ENCODE measurements around the gene CCDC167.
A peak's percentile ranks its signal among the peaks of the same experiment; 100 is the strongest.

The CCDC167 gene

GRCh38 chr6:37499433-37500293 lies at the start of gene CCDC167:
Gene CCDC167, minus strand, starts transcription at chr6:37499893. Its CDS starts 30 bp downstream, at chr6:37499863.
- peak; percentile 94 for DNase-seq (ENCODE audit: low spot score)

- DNase-seq (ENCODE audit: low spot score): no peak
Observed at GRCh38 chr6:37549154-37549553, 49.5 kb upstream of the CCDC167 start.

- DNase-seq (ENCODE audit: low spot score): no peak
Observed at GRCh38 chr6:37548067-37548674, 48.5 kb upstream of the CCDC167 start.

GRCh38 chr6:37547564-37548061 lies 47.9 kb upstream of the CCDC167 start:
- no peak for DNase-seq (ENCODE audit: low spot score)

- no peak for DNase-seq (ENCODE audit: low spot score)
Observed at GRCh38 chr6:37546141-37546871, 46.6 kb upstream of the CCDC167 start.

GRCh38 chr6:37544530-37544929 lies 44.8 kb upstream of the CCDC167 start:
- no peak for DNase-seq (ENCODE audit: low spot score)

GRCh38 chr6:37543361-37543760 lies 43.7 kb upstream of the CCDC167 start:
- no peak for DNase-seq (ENCODE audit: low spot score)

GRCh38 chr6:37541346-37541745 lies 41.7 kb upstream of the CCDC167 start:
- no peak for DNase-seq (ENCODE audit: low spot score)

GRCh38 chr6:37540390-37540789 lies 40.7 kb upstream of the CCDC167 start:
- no peak for DNase-seq (ENCODE audit: low spot score)

GRCh38 chr6:37540029-37540352 lies 40.3 kb upstream of the CCDC167 start:
- no peak for DNase-seq (ENCODE audit: low spot score)

- no peak for DNase-seq (ENCODE audit: low spot score)
Observed at GRCh38 chr6:37539171-37540028, 39.7 kb upstream of the CCDC167 start.

GRCh38 chr6:37538107-37538506 lies 38.4 kb upstream of the CCDC167 start:
- DNase-seq (ENCODE audit: low spot score): no peak

GRCh38 chr6:37537548-37537947 lies 37.9 kb upstream of the CCDC167 start:
- no peak for DNase-seq (ENCODE audit: low spot score)

GRCh38 chr6:37536491-37537190 lies 36.9 kb upstream of the CCDC167 start:
- DNase-seq (ENCODE audit: low spot score): no peak

- DNase-seq (ENCODE audit: low spot score): no peak
Observed at GRCh38 chr6:37535759-37536490, 36.2 kb upstream of the CCDC167 start.

GRCh38 chr6:37535428-37535758 lies 35.7 kb upstream of the CCDC167 start:
- DNase-seq (ENCODE audit: low spot score): no peak

- no peak for DNase-seq (ENCODE audit: low spot score)
Observed at GRCh38 chr6:37534893-37535292, 35.2 kb upstream of the CCDC167 start.

GRCh38 chr6:37532122-37532521 lies 32.4 kb upstream of the CCDC167 start:
- DNase-seq (ENCODE audit: low spot score): no peak

GRCh38 chr6:37531437-37532036 lies 31.8 kb upstream of the CCDC167 start:
- no peak for DNase-seq (ENCODE audit: low spot score)

GRCh38 chr6:37531026-37531425 lies 31.3 kb upstream of the CCDC167 start:
- DNase-seq (ENCODE audit: low spot score): no peak
